HG03139 (cell line): ENCODE results near the gene KRTAP21-3.
"Not testable (repeated sequence)": the region's sequence is repeated elsewhere in the genome, so short reads cannot be mapped to it uniquely, and the experiment has no call there.

ENCODE experiments used
- ATAC-seq: cut with Tn5 transposase; IDR thresholded peaks from one replicate; pipeline ENCODE4 v1.9.1; 2021; ENCODE audit not compliant: unreplicated experiment

Gene KRTAP21-3

GRCh38 chr21:30718239-30718909 lies at the start of gene KRTAP21-3:
KRTAP21-3 (minus strand) TSS chr21:30718777; CDS start chr21:30718759, 18 bp downstream.
- ATAC-seq, result no peak

GRCh38 chr21:30760776-30761175 lies 42.2 kb upstream of the KRTAP21-3 start:
- no peak for ATAC-seq

- ATAC-seq, result no peak
Observed at GRCh38 chr21:30758306-30758705, 39.7 kb upstream of the KRTAP21-3 start.

GRCh38 chr21:30755328-30755727 lies 36.8 kb upstream of the KRTAP21-3 start, which contains the start of gene KRTAP21-1:
KRTAP21-1 (minus strand) TSS chr21:30755428; CDS start chr21:30755378, 50 bp downstream.
- not testable (repeated sequence) for ATAC-seq

- ATAC-seq, result no peak
Observed at GRCh38 chr21:30747159-30747558, 28.6 kb upstream of the KRTAP21-3 start, which contains the start of gene KRTAP21-2. KRTAP21-2 (minus strand) TSS chr21:30747259; CDS start chr21:30747202, 57 bp downstream.

- ATAC-seq, result no peak
Observed at GRCh38 chr21:30740462-30740861, 21.9 kb upstream of the KRTAP21-3 start.

- no peak for ATAC-seq
Observed at GRCh38 chr21:30733026-30733425, 14.4 kb upstream of the KRTAP21-3 start.

- no peak for ATAC-seq
Observed at GRCh38 chr21:30726726-30727125, 8.1 kb upstream of the KRTAP21-3 start.

- ATAC-seq, result no peak
Observed at GRCh38 chr21:30719401-30719800, 824 bp upstream of the KRTAP21-3 start.

GRCh38 chr21:30717105-30717504 lies 1.5 kb downstream of the KRTAP21-3 start:
- ATAC-seq, result no peak

- ATAC-seq, result no peak
Observed at GRCh38 chr21:30714946-30715345, 3.6 kb downstream of the KRTAP21-3 start.

- no peak for ATAC-seq
Observed at GRCh38 chr21:30714456-30714855, 4.1 kb downstream of the KRTAP21-3 start.

- ATAC-seq, result no peak
Observed at GRCh38 chr21:30713766-30714165, 4.8 kb downstream of the KRTAP21-3 start.

- ATAC-seq, result no peak
Observed at GRCh38 chr21:30710499-30710898, 8.1 kb downstream of the KRTAP21-3 start.

GRCh38 chr21:30707409-30707808 lies 11.2 kb downstream of the KRTAP21-3 start:
- no peak for ATAC-seq

GRCh38 chr21:30695956-30696355 lies 22.6 kb downstream of the KRTAP21-3 start:
- no peak for ATAC-seq

GRCh38 chr21:30689822-30690221 lies 28.8 kb downstream of the KRTAP21-3 start:
- no peak for ATAC-seq

- ATAC-seq, result no peak
Observed at GRCh38 chr21:30684506-30684905, 34.1 kb downstream of the KRTAP21-3 start.

GRCh38 chr21:30680586-30680985 lies 38.0 kb downstream of the KRTAP21-3 start:
- no peak for ATAC-seq

- ATAC-seq, result no peak
Observed at GRCh38 chr21:30676737-30677136, 41.8 kb downstream of the KRTAP21-3 start.

- ATAC-seq, result no peak
Observed at GRCh38 chr21:30674312-30674711, 44.3 kb downstream of the KRTAP21-3 start.

- ATAC-seq, result no peak
Observed at GRCh38 chr21:30672985-30673650, 45.5 kb downstream of the KRTAP21-3 start.
